HG03039 (cell line): ENCODE results near the gene TRAPPC2L.

Experiments
- ATAC-seq: cut with Tn5 transposase; IDR thresholded peaks from one replicate; pipeline ENCODE4 v1.9.1; 2021; ENCODE audit warnings: mild to moderate bottlenecking, moderate library complexity; ENCODE audit not compliant: unreplicated experiment

The TRAPPC2L gene

GRCh38 chr16:88856828-88857727 is at the start of gene TRAPPC2L, which contains the start of gene GALNS:
TSS of gene TRAPPC2L (plus strand) at chr16:88857127. CDS start at chr16:88857151, 24 bp downstream.
TSS of gene GALNS (minus strand) at chr16:88856947. CDS start at chr16:88856877, 70 bp downstream.
- ATAC-seq = peak; percentile 77

- no peak for ATAC-seq
Measured at GRCh38 chr16:88807142-88807625, 49.7 kb upstream of the TRAPPC2L start.

GRCh38 chr16:88807626-88808453 is 49.1 kb upstream of the TRAPPC2L start:
- ATAC-seq = no peak

- no peak for ATAC-seq
Measured at GRCh38 chr16:88809068-88809675, 47.8 kb upstream of the TRAPPC2L start.

- no peak for ATAC-seq
Measured at GRCh38 chr16:88809676-88810165, 47.2 kb upstream of the TRAPPC2L start.

GRCh38 chr16:88810166-88810911 is 46.6 kb upstream of the TRAPPC2L start:
- no peak for ATAC-seq

- ATAC-seq = peak; percentile 40
Measured at GRCh38 chr16:88810912-88811768, 45.8 kb upstream of the TRAPPC2L start.

- ATAC-seq = peak; percentile 60
Measured at GRCh38 chr16:88811769-88812512, 45.0 kb upstream of the TRAPPC2L start, which contains the start of gene APRT. TSS of gene APRT (minus strand) at chr16:88811928. CDS start at chr16:88811899, 29 bp downstream.

- no peak for ATAC-seq
Measured at GRCh38 chr16:88812513-88813268, 44.2 kb upstream of the TRAPPC2L start.

- ATAC-seq = no peak
Measured at GRCh38 chr16:88813269-88814143, 43.4 kb upstream of the TRAPPC2L start.

GRCh38 chr16:88814144-88814502 is 42.8 kb upstream of the TRAPPC2L start:
- ATAC-seq = no peak

- no peak for ATAC-seq
Measured at GRCh38 chr16:88815227-88815626, 41.7 kb upstream of the TRAPPC2L start.

GRCh38 chr16:88815901-88816589 is 40.9 kb upstream of the TRAPPC2L start:
- no peak for ATAC-seq

GRCh38 chr16:88816736-88817535 is 40.0 kb upstream of the TRAPPC2L start:
- no peak for ATAC-seq
